ENCODE data around the gene PEX16. TPM values are rescaled to one million over a fixed set of nuclear protein-coding genes. Genes with fewer than 3 reads are reported as not detected.

PEX16 gene
- total RNA-seq = 35.8 TPM

- Histone ChIP-seq H3K4me3 (peak within 1 kb of the TSS; percentile 73 to 96), H3K27ac (peak within 1 kb of the TSS; percentile 85), H3K4me1 (peaks cover 36% of the 10 kb centered on the region), H3K27me3 (peaks cover 6% of the 10 kb centered on the region), H3K9me3 (no peaks in the 10 kb centered on the region), H3K36me3 (peaks cover 0 to 31% of the 10 kb centered on the region in 2 donors)
- DNase-seq (ENCODE audit: extremely low spot score in 2 of 2) = peak in 1 of 2 donors; percentile 99
- intact Hi-C loops (cut with DNase I) = loop anchor here (5.0 kb wide), 2 partner anchors 70 to 205 kb away; partner anchors contain the start of genes CRY2 and PHF21A
- TF ChIP-seq, protein P1, sequence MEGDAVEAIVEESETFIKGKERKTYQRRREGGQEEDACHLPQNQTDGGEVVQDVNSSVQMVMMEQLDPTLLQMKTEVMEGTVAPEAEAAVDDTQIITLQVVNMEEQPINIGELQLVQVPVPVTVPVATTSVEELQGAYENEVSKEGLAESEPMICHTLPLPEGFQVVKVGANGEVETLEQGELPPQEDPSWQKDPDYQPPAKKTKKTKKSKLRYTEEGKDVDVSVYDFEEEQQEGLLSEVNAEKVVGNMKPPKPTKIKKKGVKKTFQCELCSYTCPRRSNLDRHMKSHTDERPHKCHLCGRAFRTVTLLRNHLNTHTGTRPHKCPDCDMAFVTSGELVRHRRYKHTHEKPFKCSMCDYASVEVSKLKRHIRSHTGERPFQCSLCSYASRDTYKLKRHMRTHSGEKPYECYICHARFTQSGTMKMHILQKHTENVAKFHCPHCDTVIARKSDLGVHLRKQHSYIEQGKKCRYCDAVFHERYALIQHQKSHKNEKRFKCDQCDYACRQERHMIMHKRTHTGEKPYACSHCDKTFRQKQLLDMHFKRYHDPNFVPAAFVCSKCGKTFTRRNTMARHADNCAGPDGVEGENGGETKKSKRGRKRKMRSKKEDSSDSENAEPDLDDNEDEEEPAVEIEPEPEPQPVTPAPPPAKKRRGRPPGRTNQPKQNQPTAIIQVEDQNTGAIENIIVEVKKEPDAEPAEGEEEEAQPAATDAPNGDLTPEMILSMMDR (IDR thresholded peaks at IDR 0.05) = no peak
- peak; percentile 22 to 55 for TF ChIP-seq POLR2A (IDR thresholded peaks at IDR 0.05)
- peak; percentile 92 to 97 for TF ChIP-seq POLR2AphosphoS5 (IDR thresholded peaks at IDR 0.05; ENCODE audit: insufficient read depth in 1 of 2, low read depth in 1 of 2)
Measured at GRCh38 chr11:45917623-45918330, at the start of gene PEX16. Gene PEX16, minus strand, starts transcription at chr11:45917877. Its CDS starts 66 bp downstream, at chr11:45917811.

DNA sequence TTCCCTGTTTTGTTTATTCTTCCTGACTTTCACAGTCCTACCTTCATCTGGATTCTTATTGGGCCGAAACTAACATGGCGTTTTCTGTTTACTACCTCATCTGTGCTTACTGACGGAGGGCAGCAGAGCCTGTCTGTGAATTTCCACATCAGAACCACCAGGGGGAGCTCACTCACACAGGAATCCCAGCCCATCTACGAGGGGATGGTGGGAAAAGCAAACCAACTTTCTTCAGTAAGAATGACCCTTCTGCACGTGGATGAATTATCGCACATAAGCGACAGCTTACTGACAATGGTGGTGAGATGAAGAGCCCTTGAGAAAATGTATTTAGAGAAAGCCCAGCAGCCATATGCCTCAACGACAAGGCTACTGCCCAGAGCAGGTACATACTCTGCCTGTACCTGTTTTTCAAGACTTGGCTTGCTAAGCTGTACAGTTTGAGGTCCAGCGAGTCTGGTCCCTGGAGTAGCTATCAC lies 47.3 kb upstream of the PEX16 start:
- H3K27ac ChIP-seq = peak overlapping the region; percentile 48
- intact Hi-C loops (cut with DNase I) = no loop called here
- peaks cover 0 to 10% of the 10 kb centered on the region in 2 donors for H3K36me3 ChIP-seq
- TF ChIP-seq POLR2AphosphoS5 (IDR thresholded peaks at IDR 0.05; ENCODE audit: insufficient read depth in 1 of 2, low read depth in 1 of 2) (peak in 1 of 2 donors; percentile 84), POLR2A (IDR thresholded peaks at IDR 0.05) (no peak)
- TF ChIP-seq, protein P1 (IDR thresholded peaks at IDR 0.05) = peak; percentile 66 to 94 (median 93)
- no peaks in the 10 kb centered on the region for H3K9me3 ChIP-seq
- no peak for DNase-seq (ENCODE audit: extremely low spot score in 2 of 2)
- H3K4me1 ChIP-seq = no peaks in the 10 kb centered on the region
- H3K4me3 ChIP-seq = no peak overlapping the region
- no peaks in the 10 kb centered on the region for H3K27me3 ChIP-seq

- no peaks in the 10 kb centered on the region for H3K36me3 ChIP-seq
- H3K27me3 ChIP-seq = no peaks in the 10 kb centered on the region
- no peaks in the 10 kb centered on the region for H3K9me3 ChIP-seq
- intact Hi-C loops (cut with DNase I) = no loop called here
- H3K4me3 ChIP-seq = no peak overlapping the region
- DNase-seq (ENCODE audit: extremely low spot score in 2 of 2) = no peak
- no peak for TF ChIP-seq POLR2A (IDR thresholded peaks at IDR 0.05)
- no peak for TF ChIP-seq POLR2AphosphoS5 (IDR thresholded peaks at IDR 0.05; ENCODE audit: insufficient read depth in 1 of 2, low read depth in 1 of 2)
- TF ChIP-seq, protein P1 (IDR thresholded peaks at IDR 0.05) = no peak
- H3K27ac ChIP-seq = peak overlapping the region; percentile 63
- no peaks in the 10 kb centered on the region for H3K4me1 ChIP-seq
Measured at GRCh38 chr11:45961751-45962240, 44.1 kb upstream of the PEX16 start.

DNA sequence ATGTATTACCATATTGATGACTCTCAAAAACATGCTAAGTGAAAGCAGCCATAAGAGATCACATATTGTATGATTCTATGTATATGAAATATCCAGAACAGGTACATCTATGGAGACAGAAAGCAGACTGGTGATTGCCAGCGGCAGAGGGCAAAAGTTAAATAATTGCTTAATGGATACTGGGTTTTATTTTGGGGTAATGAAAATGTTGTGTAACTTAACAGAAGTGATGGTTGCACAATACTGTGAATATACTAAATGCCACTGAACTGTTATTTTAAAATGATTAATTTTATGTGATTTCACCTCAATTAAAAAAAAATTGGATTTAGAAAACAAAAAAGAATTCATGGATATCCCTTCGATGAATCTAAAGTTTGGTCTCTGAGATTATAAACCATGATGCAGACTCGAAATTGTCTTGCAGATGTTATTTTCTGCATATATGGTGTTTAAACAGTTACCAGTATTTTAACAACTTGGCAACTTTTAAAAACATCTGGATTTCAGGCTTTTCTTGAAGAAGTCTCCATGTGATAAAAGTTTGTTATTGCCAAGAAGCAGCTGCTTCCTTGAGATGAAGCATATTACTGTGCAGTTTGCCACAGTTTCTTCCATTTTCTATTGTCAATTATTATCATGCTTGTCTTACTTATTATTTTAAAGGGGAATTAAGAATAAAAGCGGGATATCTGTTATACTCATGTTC lies 42.9 kb upstream of the PEX16 start:
- Histone ChIP-seq H3K4me1 (no peaks in the 10 kb centered on the region), H3K36me3 (no peaks in the 10 kb centered on the region), H3K27ac (peak overlapping the region; percentile 63), H3K9me3 (no peaks in the 10 kb centered on the region), H3K27me3 (no peaks in the 10 kb centered on the region), H3K4me3 (no peak overlapping the region)
- intact Hi-C loops (cut with DNase I) = no loop called here
- DNase-seq (ENCODE audit: extremely low spot score in 2 of 2) = no peak
- TF ChIP-seq POLR2A (IDR thresholded peaks at IDR 0.05) (no peak), POLR2AphosphoS5 (IDR thresholded peaks at IDR 0.05; ENCODE audit: insufficient read depth in 1 of 2, low read depth in 1 of 2) (peak in 1 of 2 donors; percentile 44)

GRCh38 chr11:45959851-45960250 lies 42.2 kb upstream of the PEX16 start:
- H3K9me3 ChIP-seq = no peaks in the 10 kb centered on the region
- H3K27me3 ChIP-seq = no peaks in the 10 kb centered on the region
- intact Hi-C loops (cut with DNase I) = no loop called here
- H3K36me3 ChIP-seq = no peaks in the 10 kb centered on the region
- no peaks in the 10 kb centered on the region for H3K4me1 ChIP-seq
- TF ChIP-seq, protein P1 (IDR thresholded peaks at IDR 0.05) = no peak
- TF ChIP-seq POLR2AphosphoS5 (IDR thresholded peaks at IDR 0.05; ENCODE audit: insufficient read depth in 1 of 2, low read depth in 1 of 2) = no peak
- TF ChIP-seq POLR2A (IDR thresholded peaks at IDR 0.05) = no peak
- DNase-seq (ENCODE audit: extremely low spot score in 2 of 2) = no peak
- no peak overlapping the region for H3K4me3 ChIP-seq
- no peak overlapping the region for H3K27ac ChIP-seq

Measured in vagina (tissue), 2 donors.